HG03575 (cell line): ENCODE results near the gene NPAS4.
"Not testable (repeated sequence)": the region's sequence is repeated elsewhere in the genome, so short reads cannot be mapped to it uniquely, and the experiment has no call there.

Experiments
- ATAC-seq: cut with Tn5 transposase; IDR thresholded peaks from one replicate; pipeline ENCODE4 v1.9.1; 2021; ENCODE audit not compliant: unreplicated experiment, insufficient number of reproducible peaks, low FRiP score; ENCODE audit errors: extremely low read depth

NPAS4 gene

GRCh38 chr11:66414120-66414934, 6.5 kb upstream of the NPAS4 start:
- no peak for ATAC-seq

- ATAC-seq = no peak
These were observed 5.4 kb upstream of the NPAS4 start for GRCh38 chr11:66415423-66415822.

- ATAC-seq = no peak
These were observed 3.8 kb upstream of the NPAS4 start for GRCh38 chr11:66417000-66417399.

- no peak for ATAC-seq
These were observed 2.5 kb upstream of the NPAS4 start for GRCh38 chr11:66418168-66418985.

- ATAC-seq = no peak
These were observed 1.9 kb upstream of the NPAS4 start for GRCh38 chr11:66418986-66419308.

- no peak for ATAC-seq
These were observed 1.0 kb upstream of the NPAS4 start for GRCh38 chr11:66419825-66420224.

GRCh38 chr11:66421492-66422205, 814 bp downstream of the NPAS4 start:
- ATAC-seq = no peak

GRCh38 chr11:66426314-66426713, 5.5 kb downstream of the NPAS4 start:
- no peak for ATAC-seq

GRCh38 chr11:66428933-66429332, 8.1 kb downstream of the NPAS4 start:
- no peak for ATAC-seq

DNA sequence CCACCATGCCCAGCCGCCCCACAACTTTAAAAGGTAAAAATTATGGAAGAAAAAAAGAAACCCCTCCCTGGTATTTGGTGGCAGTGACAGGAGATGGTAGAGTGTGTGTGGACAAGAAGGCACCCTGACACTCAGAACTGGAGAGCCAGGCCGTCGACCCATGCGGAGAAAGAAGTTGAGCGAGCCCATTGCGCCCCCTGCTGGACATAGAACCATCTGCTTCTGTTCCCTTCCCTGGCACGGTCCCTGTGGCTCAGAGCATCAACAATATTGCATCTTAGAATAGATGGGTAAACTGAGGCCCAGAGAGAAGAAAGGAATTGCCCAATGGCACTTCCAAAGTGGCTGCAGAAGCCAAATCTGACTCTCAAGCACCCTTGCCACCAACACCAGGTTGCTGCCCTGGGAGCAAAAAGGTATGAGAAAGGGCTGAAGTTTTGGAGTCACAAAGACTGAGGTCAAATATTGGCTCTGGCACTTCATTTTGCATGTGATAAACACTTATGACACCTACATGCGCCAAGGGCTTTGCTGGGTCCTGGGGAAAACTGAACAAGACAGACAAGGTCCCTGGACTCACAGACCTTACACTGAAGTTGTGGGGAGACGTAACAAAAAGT, 9.3 kb downstream of the NPAS4 start:
- no peak for ATAC-seq

- not testable (repeated sequence) for ATAC-seq
These were observed 10.5 kb downstream of the NPAS4 start for GRCh38 chr11:66431287-66431686.

DNA sequence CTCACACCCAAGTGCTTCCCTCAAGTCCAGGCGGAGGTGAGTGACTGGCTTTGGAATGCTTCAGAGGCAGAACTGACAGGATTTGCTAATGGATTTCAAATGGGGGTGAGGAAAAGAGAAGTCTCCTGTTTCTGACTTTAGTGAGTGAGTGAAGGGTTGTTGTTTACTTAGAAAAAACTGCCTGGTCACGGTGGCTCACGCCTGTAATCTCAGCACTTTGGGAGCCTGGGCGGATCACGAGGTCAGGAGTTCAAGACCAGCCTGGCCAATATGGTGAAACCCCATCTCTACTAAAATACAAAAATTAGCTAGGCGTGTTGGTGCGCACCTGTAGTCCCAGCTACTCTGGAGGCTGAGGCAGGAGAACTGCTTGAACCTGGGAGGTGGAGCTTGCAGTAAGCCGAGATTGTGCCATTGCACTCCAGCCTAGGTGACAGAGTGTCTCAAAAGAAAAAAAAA, 11.1 kb downstream of the NPAS4 start:
- not testable (repeated sequence) for ATAC-seq

DNA sequence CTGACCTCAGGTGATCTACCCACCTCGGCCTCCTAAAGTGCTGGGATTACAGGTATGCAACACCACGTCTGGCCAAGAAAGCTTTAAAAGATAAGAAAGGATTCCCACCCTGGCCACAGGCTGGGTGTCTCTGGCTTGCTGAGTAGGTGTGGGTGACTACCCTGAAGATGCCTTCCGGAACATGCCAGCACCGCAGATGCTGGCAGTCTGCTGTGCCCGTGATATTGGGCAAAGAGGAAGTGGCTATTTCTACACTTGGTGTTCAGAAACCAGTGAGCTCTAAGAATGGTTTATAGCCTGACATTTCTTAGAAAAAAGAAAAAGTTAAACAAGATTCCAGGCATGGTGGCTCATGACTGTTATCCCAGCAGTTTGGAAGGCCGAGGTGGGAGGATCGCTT, 11.8 kb downstream of the NPAS4 start:
- no peak for ATAC-seq

DNA sequence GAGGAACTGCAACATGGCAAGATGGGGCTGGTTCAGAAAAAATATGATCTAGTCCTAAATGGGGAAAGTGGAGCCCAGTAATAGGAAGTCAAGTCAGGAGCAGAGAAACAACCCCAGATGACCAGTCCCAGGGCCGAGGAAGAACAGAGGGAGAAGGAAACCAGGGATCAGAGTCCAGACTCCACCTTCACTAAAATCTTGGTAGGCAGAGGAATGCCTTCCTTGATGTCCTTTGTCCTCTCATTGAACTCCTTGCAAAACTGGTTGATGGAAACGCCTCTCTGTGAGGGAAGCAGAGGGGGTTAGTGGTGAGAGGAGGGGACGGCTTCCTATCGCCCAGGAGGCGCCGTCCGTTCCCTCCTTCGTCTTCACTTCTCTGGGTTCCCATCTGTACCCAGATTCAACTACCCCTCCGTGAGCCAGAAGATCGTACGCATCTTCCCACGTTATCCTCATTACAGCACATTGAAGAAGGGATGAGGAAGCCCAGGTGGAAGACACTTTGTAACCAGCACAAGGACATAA, 17.2 kb downstream of the NPAS4 start:
- ATAC-seq = no peak

- peak; percentile 83 for ATAC-seq
These were observed 17.9 kb downstream of the NPAS4 start, which contains the start of gene MRPL11 for GRCh38 chr11:66438504-66439466. TSS of gene MRPL11 (minus strand) at chr11:66438848. CDS start at chr11:66438754, 94 bp downstream.

DNA sequence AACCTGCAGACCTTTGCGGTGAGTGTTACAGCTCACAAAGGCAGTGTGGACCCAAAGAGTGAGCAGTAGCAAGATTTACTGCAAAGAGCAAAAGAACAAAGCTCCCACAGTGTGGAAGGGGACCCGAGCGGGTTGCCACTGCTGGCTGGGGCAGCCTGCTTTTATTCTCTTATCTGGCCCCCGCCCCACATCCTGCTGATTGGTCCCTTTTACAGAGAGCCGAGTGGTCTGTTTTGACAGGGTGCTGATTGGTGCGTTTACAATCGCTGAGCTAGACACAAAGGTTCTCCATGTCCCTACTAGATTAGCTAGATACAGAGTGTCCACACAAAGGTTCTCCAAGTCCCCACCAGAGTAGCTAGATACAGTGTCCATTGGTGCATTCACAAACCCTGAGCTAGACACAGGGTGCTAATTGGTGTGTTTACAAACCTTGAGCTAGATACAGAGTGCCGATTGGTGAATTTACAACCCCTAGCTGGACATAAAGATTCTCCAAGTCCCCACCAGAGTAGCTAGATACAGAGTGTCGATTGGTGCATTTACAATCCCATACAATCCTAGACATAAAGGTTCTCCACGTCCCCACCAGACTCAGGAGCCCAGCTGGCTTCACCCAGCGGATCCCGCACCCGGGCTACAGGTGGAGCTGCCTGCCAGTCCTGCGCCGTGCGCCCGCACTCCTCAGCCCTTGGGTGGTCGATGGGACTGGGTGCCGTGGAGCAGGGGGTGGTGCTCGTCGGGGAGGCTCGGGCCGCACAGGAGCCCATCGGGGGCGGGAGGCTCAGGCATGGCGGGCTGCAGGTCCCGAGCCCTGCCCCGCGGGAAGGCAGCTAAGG, 19.5 kb downstream of the NPAS4 start:
- ATAC-seq = not testable (repeated sequence)

DNA sequence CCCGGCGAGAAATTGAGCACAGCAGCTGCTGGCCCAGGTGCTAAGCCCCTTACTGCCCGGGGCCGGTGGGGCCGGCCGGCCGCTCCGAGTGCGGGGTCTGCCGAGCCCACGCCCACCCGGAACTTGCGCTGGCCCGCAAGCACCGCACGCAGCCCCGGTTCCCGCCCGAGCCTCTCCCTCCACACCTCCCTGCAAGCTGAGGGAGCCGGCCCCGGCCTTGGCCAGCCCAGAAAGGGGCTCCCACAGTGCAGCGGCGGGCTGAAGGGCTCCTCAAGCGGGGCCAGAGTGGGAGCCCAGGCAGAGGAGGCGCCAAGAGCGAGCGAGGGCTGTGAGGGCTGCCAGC, 20.1 kb downstream of the NPAS4 start:
- ATAC-seq = not testable (repeated sequence)
